HL-60 (cell line): ENCODE results near the gene TAS2R14.

Source experiments
- GABPA ChIP-seq: IDR thresholded peaks from 2 replicates; pipeline ENCODE4 v1.6.1; 2012; ENCODE audit warnings: low read depth
- TF ChIP-seq, protein P1 (sequence below): IDR thresholded peaks from one replicate; pipeline ENCODE4 v1.5.1; 2011; ENCODE audit warnings: low read length, control low read depth, inconsistent platforms; ENCODE audit not compliant: insufficient read depth
- TF ChIP-seq, protein P2 (sequence below): IDR thresholded peaks from 2 replicates; pipeline ENCODE4 v1.6.1; 2012; ENCODE audit warnings: low read depth; ENCODE audit not compliant: insufficient replicate concordance

DNA sequence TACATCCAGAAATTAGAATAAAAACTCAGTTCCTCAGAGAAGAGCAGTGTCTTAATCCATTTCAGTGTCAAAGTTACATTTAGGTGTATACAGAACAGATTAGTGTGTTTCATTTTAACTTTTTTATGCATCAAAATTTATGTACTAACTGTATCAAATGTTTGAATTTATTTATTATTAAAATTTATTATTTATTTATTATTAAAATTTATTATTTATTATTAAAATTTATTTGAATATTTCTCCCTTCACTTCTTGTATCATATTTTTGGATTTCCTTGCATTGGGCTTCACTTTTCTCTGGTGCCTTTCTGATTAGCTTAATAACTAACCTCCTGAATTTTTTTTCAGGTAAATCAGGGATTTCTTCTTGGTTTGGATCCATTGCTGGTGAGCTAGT lies 2.3 kb upstream of the TAS2R14 start:
- TF ChIP-seq, protein P1, sequence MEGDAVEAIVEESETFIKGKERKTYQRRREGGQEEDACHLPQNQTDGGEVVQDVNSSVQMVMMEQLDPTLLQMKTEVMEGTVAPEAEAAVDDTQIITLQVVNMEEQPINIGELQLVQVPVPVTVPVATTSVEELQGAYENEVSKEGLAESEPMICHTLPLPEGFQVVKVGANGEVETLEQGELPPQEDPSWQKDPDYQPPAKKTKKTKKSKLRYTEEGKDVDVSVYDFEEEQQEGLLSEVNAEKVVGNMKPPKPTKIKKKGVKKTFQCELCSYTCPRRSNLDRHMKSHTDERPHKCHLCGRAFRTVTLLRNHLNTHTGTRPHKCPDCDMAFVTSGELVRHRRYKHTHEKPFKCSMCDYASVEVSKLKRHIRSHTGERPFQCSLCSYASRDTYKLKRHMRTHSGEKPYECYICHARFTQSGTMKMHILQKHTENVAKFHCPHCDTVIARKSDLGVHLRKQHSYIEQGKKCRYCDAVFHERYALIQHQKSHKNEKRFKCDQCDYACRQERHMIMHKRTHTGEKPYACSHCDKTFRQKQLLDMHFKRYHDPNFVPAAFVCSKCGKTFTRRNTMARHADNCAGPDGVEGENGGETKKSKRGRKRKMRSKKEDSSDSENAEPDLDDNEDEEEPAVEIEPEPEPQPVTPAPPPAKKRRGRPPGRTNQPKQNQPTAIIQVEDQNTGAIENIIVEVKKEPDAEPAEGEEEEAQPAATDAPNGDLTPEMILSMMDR = no peak
- TF ChIP-seq, protein P2, sequence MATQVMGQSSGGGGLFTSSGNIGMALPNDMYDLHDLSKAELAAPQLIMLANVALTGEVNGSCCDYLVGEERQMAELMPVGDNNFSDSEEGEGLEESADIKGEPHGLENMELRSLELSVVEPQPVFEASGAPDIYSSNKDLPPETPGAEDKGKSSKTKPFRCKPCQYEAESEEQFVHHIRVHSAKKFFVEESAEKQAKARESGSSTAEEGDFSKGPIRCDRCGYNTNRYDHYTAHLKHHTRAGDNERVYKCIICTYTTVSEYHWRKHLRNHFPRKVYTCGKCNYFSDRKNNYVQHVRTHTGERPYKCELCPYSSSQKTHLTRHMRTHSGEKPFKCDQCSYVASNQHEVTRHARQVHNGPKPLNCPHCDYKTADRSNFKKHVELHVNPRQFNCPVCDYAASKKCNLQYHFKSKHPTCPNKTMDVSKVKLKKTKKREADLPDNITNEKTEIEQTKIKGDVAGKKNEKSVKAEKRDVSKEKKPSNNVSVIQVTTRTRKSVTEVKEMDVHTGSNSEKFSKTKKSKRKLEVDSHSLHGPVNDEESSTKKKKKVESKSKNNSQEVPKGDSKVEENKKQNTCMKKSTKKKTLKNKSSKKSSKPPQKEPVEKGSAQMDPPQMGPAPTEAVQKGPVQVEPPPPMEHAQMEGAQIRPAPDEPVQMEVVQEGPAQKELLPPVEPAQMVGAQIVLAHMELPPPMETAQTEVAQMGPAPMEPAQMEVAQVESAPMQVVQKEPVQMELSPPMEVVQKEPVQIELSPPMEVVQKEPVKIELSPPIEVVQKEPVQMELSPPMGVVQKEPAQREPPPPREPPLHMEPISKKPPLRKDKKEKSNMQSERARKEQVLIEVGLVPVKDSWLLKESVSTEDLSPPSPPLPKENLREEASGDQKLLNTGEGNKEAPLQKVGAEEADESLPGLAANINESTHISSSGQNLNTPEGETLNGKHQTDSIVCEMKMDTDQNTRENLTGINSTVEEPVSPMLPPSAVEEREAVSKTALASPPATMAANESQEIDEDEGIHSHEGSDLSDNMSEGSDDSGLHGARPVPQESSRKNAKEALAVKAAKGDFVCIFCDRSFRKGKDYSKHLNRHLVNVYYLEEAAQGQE = no peak
- TF ChIP-seq GABPA = no peak
